Upper lobe of right lung (tissue), 1 donor: ENCODE data around the gene CAMKMT. TPM values are rescaled to one million over a fixed set of nuclear protein-coding genes. Genes with fewer than 3 reads are reported as not detected.
A peak's percentile ranks its signal among the peaks of the same experiment; 100 is the strongest.

Experiments used
- ATAC-seq: fragments of 200-7000 bp; cut with Tn5 transposase; one replicate; pipeline ENCODE4 v1.9.1; 2020; ENCODE audit warnings: mild to moderate bottlenecking, moderate library complexity
- DNase-seq: peaks from one replicate; pipeline ENCODE4 v3.0.0-alpha.2; 2020
- H3K27ac ChIP-seq: fragments of 200-600 bp; one replicate; pipeline ENCODE4 v1.8.0; 2022
- H3K27me3 ChIP-seq: fragments of 200-600 bp; one replicate; pipeline ENCODE4 v1.8.0; 2022; ENCODE audit warnings: mild to moderate bottlenecking
- H3K36me3 ChIP-seq: fragments of 200-600 bp; one replicate; pipeline ENCODE4 v1.8.0; 2022
- H3K4me1 ChIP-seq: fragments of 200-600 bp; one replicate; pipeline ENCODE4 v1.8.0; 2022
- H3K4me3 ChIP-seq: fragments of 200-600 bp; one replicate; pipeline ENCODE4 v1.8.0; 2022; ENCODE audit warnings: mild to moderate bottlenecking
- H3K9me3 ChIP-seq: fragments of 200-600 bp; one replicate; pipeline ENCODE4 v1.8.0; 2022
- CTCF ChIP-seq: fragments of 200-600 bp; IDR thresholded peaks from one replicate; pipeline ENCODE4 v1.8.0; 2022; ENCODE audit warnings: antibody characterized with exemption
- intact Hi-C: fragments of 100-400 bp; cut with DNase I; formaldehyde crosslinking; loops from one replicate; pipeline ENCODE4 v1.11.0; 2022
- total RNA-seq: library from RNA; stranded (reverse); fragmentation: NEBNext Ultra II Directional; extraction: Animal tissue kit (Norgen Biotek cat#: 25700); gene quantifications from one replicate; pipeline ENCODE4 v1.2.1, GENCODE V29; 2021
- donor health status: DM: no; HTN: yes; CAD: no; lungs with severe emphysema.

Gene CAMKMT
- total RNA-seq, 1 donor from 2014 or later: 10.5 TPM

GRCh38 chr2:44777036-44777435, 415.3 kb downstream of the CAMKMT start:
- DNase-seq (no peak), ATAC-seq (no peak)
- Histone ChIP-seq H3K36me3 (no peaks in the 10 kb centered on the region), H3K27ac (no peak overlapping the region), H3K27me3 (no peaks in the 10 kb centered on the region), H3K4me3 (no peak overlapping the region), H3K4me1 (no peaks in the 10 kb centered on the region), H3K9me3 (no peaks in the 10 kb centered on the region)
- intact Hi-C loops: no loop called here
- no peak for TF ChIP-seq CTCF

- intact Hi-C loops: no loop called here
- Histone ChIP-seq H3K4me1 (no peaks in the 10 kb centered on the region), H3K36me3 (no peaks in the 10 kb centered on the region), H3K27ac (no peak overlapping the region), H3K4me3 (no peak overlapping the region), H3K9me3 (no peaks in the 10 kb centered on the region), H3K27me3 (no peaks in the 10 kb centered on the region)
- DNase-seq: no peak
- no peak for TF ChIP-seq CTCF
- no peak for ATAC-seq
These were observed 415.8 kb downstream of the CAMKMT start for GRCh38 chr2:44777537-44777936.

GRCh38 chr2:44778221-44778654, 416.5 kb downstream of the CAMKMT start:
- intact Hi-C loops: no loop called here
- H3K36me3 ChIP-seq: no peaks in the 10 kb centered on the region
- no peak overlapping the region for H3K27ac ChIP-seq
- TF ChIP-seq CTCF: no peak
- no peaks in the 10 kb centered on the region for H3K4me1 ChIP-seq
- H3K9me3 ChIP-seq: no peaks in the 10 kb centered on the region
- no peaks in the 10 kb centered on the region for H3K27me3 ChIP-seq
- ATAC-seq: peak; percentile 39
- no peak for DNase-seq
- H3K4me3 ChIP-seq: no peak overlapping the region

- no peak overlapping the region for H3K27ac ChIP-seq
- intact Hi-C loops: no loop called here
- no peaks in the 10 kb centered on the region for H3K36me3 ChIP-seq
- no peaks in the 10 kb centered on the region for H3K9me3 ChIP-seq
- H3K27me3 ChIP-seq: no peaks in the 10 kb centered on the region
- H3K4me3 ChIP-seq: no peak overlapping the region
- no peak for TF ChIP-seq CTCF
- no peaks in the 10 kb centered on the region for H3K4me1 ChIP-seq
- no peak for DNase-seq
- ATAC-seq: peak; percentile 85
These were observed 417.1 kb downstream of the CAMKMT start for GRCh38 chr2:44778671-44779476.

- no peak for DNase-seq
- Histone ChIP-seq H3K4me1 (no peaks in the 10 kb centered on the region), H3K9me3 (no peaks in the 10 kb centered on the region), H3K27ac (no peak overlapping the region), H3K36me3 (no peaks in the 10 kb centered on the region), H3K4me3 (no peak overlapping the region), H3K27me3 (no peaks in the 10 kb centered on the region)
- intact Hi-C loops: no loop called here
- no peak for TF ChIP-seq CTCF
- no peak for ATAC-seq
These were observed 418.0 kb downstream of the CAMKMT start for GRCh38 chr2:44779793-44780192.
